ENCODE measurements around the gene ALS2CL. TPM values are rescaled to one million over a fixed set of nuclear protein-coding genes. Genes with fewer than 3 reads are reported as not detected.

The ALS2CL gene
- total and polyA plus RNA-seq, 12 donors: 15.6 to 102 (median 21.6) TPM

DNA sequence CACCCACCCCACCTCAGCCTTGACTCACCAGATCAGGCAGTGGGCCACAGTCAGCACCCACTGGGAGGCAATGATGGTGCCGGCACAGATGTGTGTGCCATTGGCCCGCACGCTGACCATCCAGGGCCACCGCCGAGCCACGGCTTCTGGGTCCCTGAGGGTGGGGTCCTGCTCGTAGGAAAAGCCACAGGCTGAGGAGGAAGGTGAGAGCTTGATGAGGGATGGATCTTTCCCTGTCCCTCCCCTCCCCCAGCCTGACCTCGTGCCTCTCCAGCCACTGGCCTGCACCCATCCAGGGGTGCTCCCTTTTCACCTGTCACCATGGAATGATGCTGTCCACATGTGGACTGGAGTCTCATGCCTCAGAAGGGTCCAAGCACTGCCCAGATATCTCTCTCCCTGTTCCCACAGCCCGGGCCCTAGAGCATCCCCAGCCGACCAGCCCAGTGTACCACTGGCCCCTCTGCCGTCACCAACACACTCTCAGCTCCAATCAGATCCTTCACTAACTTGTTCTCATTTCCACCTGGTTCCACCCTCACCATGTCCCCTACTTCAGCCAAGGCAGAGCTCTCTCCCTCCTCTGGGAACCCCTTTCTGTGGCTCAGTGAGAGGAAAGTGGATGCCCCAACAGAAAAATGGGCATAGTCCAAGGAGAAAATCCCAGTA is 22.2 kb upstream of the ALS2CL start:
- ATAC-seq (no peak), DNase-seq (peak; percentile 1 to 3)
- Histone ChIP-seq H3K9me3 (no peaks in the 10 kb centered on the region), H3K27ac (no peak overlapping the region), H3K4me3 (no peak overlapping the region), H3K27me3 (peaks cover 0 to 30% (median 13%) of the 10 kb centered on the region in 7 donors), H3K4me1 (peaks cover 0 to 6% (median 0%) of the 10 kb centered on the region in 9 donors), H3K36me3 (no peaks in the 10 kb centered on the region)
- TF ChIP-seq, protein P1, sequence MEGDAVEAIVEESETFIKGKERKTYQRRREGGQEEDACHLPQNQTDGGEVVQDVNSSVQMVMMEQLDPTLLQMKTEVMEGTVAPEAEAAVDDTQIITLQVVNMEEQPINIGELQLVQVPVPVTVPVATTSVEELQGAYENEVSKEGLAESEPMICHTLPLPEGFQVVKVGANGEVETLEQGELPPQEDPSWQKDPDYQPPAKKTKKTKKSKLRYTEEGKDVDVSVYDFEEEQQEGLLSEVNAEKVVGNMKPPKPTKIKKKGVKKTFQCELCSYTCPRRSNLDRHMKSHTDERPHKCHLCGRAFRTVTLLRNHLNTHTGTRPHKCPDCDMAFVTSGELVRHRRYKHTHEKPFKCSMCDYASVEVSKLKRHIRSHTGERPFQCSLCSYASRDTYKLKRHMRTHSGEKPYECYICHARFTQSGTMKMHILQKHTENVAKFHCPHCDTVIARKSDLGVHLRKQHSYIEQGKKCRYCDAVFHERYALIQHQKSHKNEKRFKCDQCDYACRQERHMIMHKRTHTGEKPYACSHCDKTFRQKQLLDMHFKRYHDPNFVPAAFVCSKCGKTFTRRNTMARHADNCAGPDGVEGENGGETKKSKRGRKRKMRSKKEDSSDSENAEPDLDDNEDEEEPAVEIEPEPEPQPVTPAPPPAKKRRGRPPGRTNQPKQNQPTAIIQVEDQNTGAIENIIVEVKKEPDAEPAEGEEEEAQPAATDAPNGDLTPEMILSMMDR (IDR thresholded peaks at IDR 0.05): no peak
- intact Hi-C loops (cut with DNase I): loop anchor here in 1 of 10 donors (10.0 kb wide), 1 partner anchor 609 kb away; no protein-coding TSS in a partner anchor
- whole genome bisulfite sequencing, 2 donors: 88 to 94% methylated on average over 11 of the region's 11 CpGs

DNA sequence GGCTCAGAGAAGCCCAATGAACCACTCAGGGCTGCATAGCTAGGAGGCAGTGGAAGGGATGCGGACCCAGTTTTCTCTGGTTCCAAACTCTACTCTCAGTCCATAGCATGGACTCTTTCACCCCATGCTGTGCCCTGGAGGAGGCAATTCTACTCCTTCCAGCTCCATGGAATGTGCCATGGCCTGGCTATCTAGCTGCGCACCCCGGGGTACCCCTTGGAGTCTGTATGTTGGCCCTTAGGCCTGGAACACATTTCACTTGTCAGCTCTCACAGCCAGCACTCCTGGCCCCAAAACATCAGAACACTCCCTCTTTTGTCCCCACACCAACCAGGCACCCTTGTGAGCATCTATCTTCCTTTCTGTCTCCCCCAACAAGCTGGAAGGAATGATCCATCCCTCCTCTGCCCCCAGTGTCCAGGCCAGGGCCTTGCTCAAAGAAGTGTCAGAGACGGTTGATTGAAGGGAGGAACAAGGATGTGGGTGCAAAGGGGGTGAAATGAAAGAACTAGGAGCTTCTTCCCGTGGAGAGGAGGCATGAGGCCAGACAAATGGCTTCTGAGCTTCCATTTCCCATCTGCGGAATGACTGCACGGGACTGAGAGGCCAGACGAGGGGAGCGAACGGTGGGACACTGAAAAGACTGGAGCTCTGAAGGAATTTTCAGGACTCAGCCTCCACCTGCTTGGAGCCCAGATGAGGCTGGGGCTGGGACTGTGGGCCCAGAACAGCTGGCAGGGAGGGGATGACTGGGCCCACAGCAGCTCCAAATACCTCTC is 21.4 kb upstream of the ALS2CL start:
- Histone ChIP-seq H3K4me3 (no peak overlapping the region), H3K36me3 (no peaks in the 10 kb centered on the region), H3K27me3 (peaks cover 0 to 29% (median 13%) of the 10 kb centered on the region in 7 donors), H3K27ac (no peak overlapping the region), H3K9me3 (no peaks in the 10 kb centered on the region), H3K4me1 (peaks cover 0 to 6% (median 0%) of the 10 kb centered on the region in 9 donors)
- ATAC-seq: no peak
- DNase-seq: peak in 1 of 2 donors; percentile 2
- 85 to 93% methylated on average over 10 of the region's 10 CpGs for WGBS, 2 donors
- TF ChIP-seq, protein P1 (IDR thresholded peaks at IDR 0.05): no peak
- intact Hi-C loops (cut with DNase I): loop anchor here in 1 of 10 donors (10.0 kb wide), 1 partner anchor 610 kb away; no protein-coding TSS in a partner anchor

DNA sequence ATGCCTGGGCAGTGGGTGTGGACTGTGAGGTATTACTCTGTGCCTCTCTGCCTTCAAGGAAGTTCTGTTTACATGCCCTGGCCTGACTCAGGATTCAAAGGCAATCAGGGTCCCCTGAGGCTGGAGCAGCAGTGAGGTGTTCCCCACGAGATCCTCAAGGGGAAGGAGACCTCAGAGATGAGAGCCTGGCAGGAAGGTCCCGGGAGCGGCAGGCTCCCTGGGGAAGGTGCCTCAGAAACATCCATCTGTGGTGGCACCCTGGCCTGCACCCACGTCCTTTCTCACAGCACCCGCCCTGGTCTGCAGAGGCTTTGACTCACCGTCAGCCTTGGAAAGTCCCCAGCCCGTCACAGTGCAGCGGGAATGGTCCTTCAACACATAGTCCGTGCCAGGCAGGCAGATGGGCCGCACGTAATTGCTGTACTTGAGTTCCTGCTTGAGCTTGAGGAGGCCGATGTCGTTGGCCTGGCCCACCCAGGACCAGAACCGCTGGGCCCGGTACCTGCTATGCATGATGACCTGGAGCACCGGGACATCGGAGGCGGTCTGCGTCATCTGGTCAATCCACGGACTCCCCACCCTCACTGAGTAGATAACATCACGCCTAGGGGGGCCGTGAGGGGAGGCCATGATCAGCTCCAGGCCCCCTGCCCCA is 20.5 kb upstream of the ALS2CL start:
- H3K4me3 ChIP-seq: no peak overlapping the region
- no peaks in the 10 kb centered on the region for H3K36me3 ChIP-seq
- peaks cover 0 to 21% (median 13%) of the 10 kb centered on the region in 7 donors for H3K27me3 ChIP-seq
- 87 to 88% methylated on average over 22 of the region's 22 CpGs for WGBS, 2 donors
- intact Hi-C loops (cut with DNase I): loop anchor here in 1 of 10 donors (10.0 kb wide), 1 partner anchor 611 kb away; no protein-coding TSS in a partner anchor
- ATAC-seq (no peak), DNase-seq (peak in 1 of 2 donors; percentile 6)
- H3K4me1 ChIP-seq: peaks cover 0 to 6% (median 0%) of the 10 kb centered on the region in 9 donors
- H3K27ac ChIP-seq: no peak overlapping the region
- TF ChIP-seq, protein P1 (IDR thresholded peaks at IDR 0.05): no peak
- no peaks in the 10 kb centered on the region for H3K9me3 ChIP-seq

All from heart right ventricle (tissue), 16 donors.